Measurements from ENCODE around the gene MAGI1.

Gene MAGI1

GRCh38 chr3:65919826-65920225 is 118.9 kb downstream of the MAGI1 start:
- H3K4me3 ChIP-seq (ENCODE audit: insufficient read depth, low read length, poor library complexity, severe bottlenecking) = no peak overlapping the region
- no peaks in the 10 kb centered on the region for H3K9me3 ChIP-seq (ENCODE audit: insufficient read depth, low read length)
- H3K27me3 ChIP-seq (ENCODE audit: low read length) = no peaks in the 10 kb centered on the region
- no peaks in the 10 kb centered on the region for H3K9me2 ChIP-seq (replicated peaks; ENCODE audit: insufficient read depth, low read length)
- no peak overlapping the region for H3K4me2 ChIP-seq (ENCODE audit: low read depth, low read length, poor library complexity, severe bottlenecking)
- no peak overlapping the region for H2AFZ ChIP-seq (ENCODE audit: low read depth, low read length, severe bottlenecking)
- no peak overlapping the region for H3K27ac ChIP-seq (ENCODE audit: low read depth, low read length)
- H4K20me1 ChIP-seq (ENCODE audit: low read depth, low read length) = no peaks in the 10 kb centered on the region
- no peaks in the 10 kb centered on the region for H3F3A ChIP-seq (ENCODE audit: insufficient read depth)
- no peaks in the 10 kb centered on the region for H3K79me2 ChIP-seq (ENCODE audit: insufficient read depth, low read length)
- H3K36me3 ChIP-seq (ENCODE audit: low read length) = no peaks in the 10 kb centered on the region
- H3K9ac ChIP-seq (ENCODE audit: low read length) = no peak overlapping the region
- no peak for TF ChIP-seq CTCF (IDR thresholded peaks at IDR 0.05; ENCODE audit: insufficient read depth, low read length, poor library complexity, severe bottlenecking)
- TF ChIP-seq EZH2phosphoT487 (conservative IDR thresholded peaks at IDR 0.05; ENCODE audit: low read length) = no peak

- no peaks in the 10 kb centered on the region for H3F3A ChIP-seq (ENCODE audit: insufficient read depth)
- no peaks in the 10 kb centered on the region for H3K27me3 ChIP-seq (ENCODE audit: low read length)
- no peak overlapping the region for H2AFZ ChIP-seq (ENCODE audit: low read depth, low read length, severe bottlenecking)
- no peaks in the 10 kb centered on the region for H3K9me3 ChIP-seq (ENCODE audit: insufficient read depth, low read length)
- no peaks in the 10 kb centered on the region for H3K36me3 ChIP-seq (ENCODE audit: low read length)
- no peak overlapping the region for H3K27ac ChIP-seq (ENCODE audit: low read depth, low read length)
- no peak overlapping the region for H3K9ac ChIP-seq (ENCODE audit: low read length)
- no peaks in the 10 kb centered on the region for H3K79me2 ChIP-seq (ENCODE audit: insufficient read depth, low read length)
- no peaks in the 10 kb centered on the region for H3K9me2 ChIP-seq (replicated peaks; ENCODE audit: insufficient read depth, low read length)
- H4K20me1 ChIP-seq (ENCODE audit: low read depth, low read length) = no peaks in the 10 kb centered on the region
- no peak overlapping the region for H3K4me3 ChIP-seq (ENCODE audit: insufficient read depth, low read length, poor library complexity, severe bottlenecking)
- TF ChIP-seq CTCF (IDR thresholded peaks at IDR 0.05; ENCODE audit: insufficient read depth, low read length, poor library complexity, severe bottlenecking) (no peak), EZH2phosphoT487 (conservative IDR thresholded peaks at IDR 0.05; ENCODE audit: low read length) (no peak)
- H3K4me2 ChIP-seq (ENCODE audit: low read depth, low read length, poor library complexity, severe bottlenecking) = no peak overlapping the region
These were observed 123.2 kb downstream of the MAGI1 start for GRCh38 chr3:65915477-65915876.

- Histone ChIP-seq H3K4me2 (ENCODE audit: low read depth, low read length, poor library complexity, severe bottlenecking) (no peak overlapping the region), H3K36me3 (ENCODE audit: low read length) (no peaks in the 10 kb centered on the region), H3K9me2 (replicated peaks; ENCODE audit: insufficient read depth, low read length) (no peaks in the 10 kb centered on the region), H3K79me2 (ENCODE audit: insufficient read depth, low read length) (no peaks in the 10 kb centered on the region), H3K27ac (ENCODE audit: low read depth, low read length) (no peak overlapping the region), H3F3A (ENCODE audit: insufficient read depth) (no peaks in the 10 kb centered on the region), H3K4me3 (ENCODE audit: insufficient read depth, low read length, poor library complexity, severe bottlenecking) (no peak overlapping the region), H3K9me3 (ENCODE audit: insufficient read depth, low read length) (no peaks in the 10 kb centered on the region), H3K9ac (ENCODE audit: low read length) (no peak overlapping the region), H3K27me3 (ENCODE audit: low read length) (no peaks in the 10 kb centered on the region), H2AFZ (ENCODE audit: low read depth, low read length, severe bottlenecking) (no peak overlapping the region), H4K20me1 (ENCODE audit: low read depth, low read length) (no peaks in the 10 kb centered on the region)
- TF ChIP-seq CTCF (IDR thresholded peaks at IDR 0.05; ENCODE audit: insufficient read depth, low read length, poor library complexity, severe bottlenecking) (no peak), EZH2phosphoT487 (conservative IDR thresholded peaks at IDR 0.05; ENCODE audit: low read length) (no peak)
These were observed 123.9 kb downstream of the MAGI1 start for GRCh38 chr3:65914740-65915367.
